ENCODE data around the gene PATJ. TPM values are rescaled to one million over a fixed set of nuclear protein-coding genes. Genes with fewer than 3 reads are reported as not detected.

The PATJ gene
- total RNA-seq, 4 donors from 2014 or later = 24.3 to 36.3 (median 28.8) TPM

DNA sequence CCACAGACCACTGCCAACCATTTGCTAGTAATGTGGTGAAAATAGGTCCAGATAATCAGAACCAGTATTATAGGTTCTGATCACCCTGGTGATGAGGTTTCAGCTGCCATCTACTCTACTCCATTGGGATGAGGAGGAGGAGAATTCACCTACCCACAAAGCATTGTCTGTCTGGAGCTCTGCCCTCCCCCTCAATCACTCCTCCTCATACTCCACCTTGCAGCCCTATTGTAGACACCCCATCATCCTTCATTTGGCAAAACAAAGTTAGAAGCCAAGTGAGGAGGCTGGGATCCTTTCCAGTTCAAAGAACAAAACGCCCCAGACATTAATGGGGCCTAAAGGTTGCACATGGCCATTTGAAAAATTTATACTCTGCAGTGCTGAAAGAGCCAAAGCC lies 295.0 kb downstream of the PATJ start:
- Histone ChIP-seq H3K36me3 (no peaks in the 10 kb centered on the region), H3K4me1 (no peaks in the 10 kb centered on the region), H3K27ac (no peak overlapping the region), H3K4me3 (no peak overlapping the region), H3K27me3 (no peaks in the 10 kb centered on the region), H3K9me3 (no peaks in the 10 kb centered on the region)
- 35 to 58% methylated on average over 1 of the region's 1 CpG for WGBS, 2 donors
- no peak for TF ChIP-seq EP300 (IDR thresholded peaks at IDR 0.05)
- TF ChIP-seq POLR2A (IDR thresholded peaks at IDR 0.05) = no peak
- TF ChIP-seq, protein P1, sequence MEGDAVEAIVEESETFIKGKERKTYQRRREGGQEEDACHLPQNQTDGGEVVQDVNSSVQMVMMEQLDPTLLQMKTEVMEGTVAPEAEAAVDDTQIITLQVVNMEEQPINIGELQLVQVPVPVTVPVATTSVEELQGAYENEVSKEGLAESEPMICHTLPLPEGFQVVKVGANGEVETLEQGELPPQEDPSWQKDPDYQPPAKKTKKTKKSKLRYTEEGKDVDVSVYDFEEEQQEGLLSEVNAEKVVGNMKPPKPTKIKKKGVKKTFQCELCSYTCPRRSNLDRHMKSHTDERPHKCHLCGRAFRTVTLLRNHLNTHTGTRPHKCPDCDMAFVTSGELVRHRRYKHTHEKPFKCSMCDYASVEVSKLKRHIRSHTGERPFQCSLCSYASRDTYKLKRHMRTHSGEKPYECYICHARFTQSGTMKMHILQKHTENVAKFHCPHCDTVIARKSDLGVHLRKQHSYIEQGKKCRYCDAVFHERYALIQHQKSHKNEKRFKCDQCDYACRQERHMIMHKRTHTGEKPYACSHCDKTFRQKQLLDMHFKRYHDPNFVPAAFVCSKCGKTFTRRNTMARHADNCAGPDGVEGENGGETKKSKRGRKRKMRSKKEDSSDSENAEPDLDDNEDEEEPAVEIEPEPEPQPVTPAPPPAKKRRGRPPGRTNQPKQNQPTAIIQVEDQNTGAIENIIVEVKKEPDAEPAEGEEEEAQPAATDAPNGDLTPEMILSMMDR (IDR thresholded peaks at IDR 0.05) = no peak
- DNase-seq (ENCODE audit: low spot score in 2 of 2) = no peak

DNA sequence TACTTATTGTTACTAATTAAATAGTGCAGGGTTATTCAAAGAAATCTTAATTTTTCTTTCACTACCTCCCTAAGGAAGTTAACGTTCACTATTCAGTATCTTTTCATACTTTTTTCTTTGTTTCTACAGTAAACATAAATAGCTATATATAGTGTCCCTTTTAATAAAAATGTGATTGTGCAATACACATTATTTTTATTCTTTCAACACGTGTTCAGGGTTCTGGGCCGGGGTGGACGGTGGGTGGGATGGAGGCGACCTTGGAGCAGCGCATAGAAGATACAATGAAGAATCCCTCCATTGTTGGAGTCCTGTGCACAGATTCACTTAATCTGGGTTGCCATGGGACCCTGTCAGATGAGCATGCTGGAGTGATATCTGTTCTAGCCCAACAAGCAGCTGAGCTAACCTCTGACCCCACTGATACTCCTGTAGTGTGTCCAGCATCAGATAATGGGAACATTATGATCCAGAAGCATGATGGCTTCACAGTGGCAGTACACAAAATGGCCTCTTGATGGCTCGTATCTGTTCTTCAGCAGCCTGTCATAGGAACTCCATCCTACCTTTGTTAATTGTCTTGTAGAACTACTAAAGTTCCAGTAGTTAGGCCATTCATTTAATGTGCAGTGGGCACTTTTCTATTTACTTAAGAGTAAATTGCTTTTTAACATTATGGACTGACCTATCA lies 296.5 kb downstream of the PATJ start:
- no peaks in the 10 kb centered on the region for H3K36me3 ChIP-seq
- WGBS, 2 donors = 58 to 59% methylated on average over 7 of the region's 7 CpGs
- no peak overlapping the region for H3K4me3 ChIP-seq
- no peak overlapping the region for H3K27ac ChIP-seq
- H3K9me3 ChIP-seq = no peaks in the 10 kb centered on the region
- TF ChIP-seq, protein P1 (IDR thresholded peaks at IDR 0.05) = no peak
- TF ChIP-seq POLR2A (IDR thresholded peaks at IDR 0.05) = no peak
- DNase-seq (ENCODE audit: low spot score in 2 of 2) = no peak
- no peaks in the 10 kb centered on the region for H3K4me1 ChIP-seq
- no peaks in the 10 kb centered on the region for H3K27me3 ChIP-seq

DNA sequence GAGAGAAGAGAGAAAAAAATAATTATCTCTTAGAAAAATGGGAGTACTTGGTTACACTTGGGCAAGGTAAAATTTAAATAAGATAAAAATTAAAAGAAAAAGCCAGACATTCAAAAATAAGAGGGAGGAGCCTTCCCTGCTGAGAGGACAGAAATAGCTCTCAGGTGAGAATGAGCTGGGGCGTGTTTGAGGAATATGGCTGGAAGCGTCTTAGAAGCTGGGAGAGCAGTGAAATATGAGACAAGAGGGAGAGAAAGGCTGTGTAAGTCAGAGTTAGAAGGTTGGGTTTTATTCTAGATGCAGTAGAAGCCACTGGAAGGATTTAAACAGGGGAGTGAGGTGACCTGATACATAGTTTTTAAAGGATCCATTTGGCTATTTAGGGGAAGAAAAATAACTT lies 298.2 kb downstream of the PATJ start:
- H3K4me1 ChIP-seq = no peaks in the 10 kb centered on the region
- no peaks in the 10 kb centered on the region for H3K36me3 ChIP-seq
- H3K27me3 ChIP-seq = no peaks in the 10 kb centered on the region
- no peak for TF ChIP-seq EP300 (IDR thresholded peaks at IDR 0.05)
- TF ChIP-seq, protein P1 (IDR thresholded peaks at IDR 0.05) = no peak
- no peak for TF ChIP-seq POLR2A (IDR thresholded peaks at IDR 0.05)
- DNase-seq (ENCODE audit: low spot score in 2 of 2) = no peak
- H3K9me3 ChIP-seq = no peaks in the 10 kb centered on the region
- 47 to 48% methylated on average over 2 of the region's 2 CpGs for WGBS, 2 donors
- no peak overlapping the region for H3K4me3 ChIP-seq
- no peak overlapping the region for H3K27ac ChIP-seq

DNA sequence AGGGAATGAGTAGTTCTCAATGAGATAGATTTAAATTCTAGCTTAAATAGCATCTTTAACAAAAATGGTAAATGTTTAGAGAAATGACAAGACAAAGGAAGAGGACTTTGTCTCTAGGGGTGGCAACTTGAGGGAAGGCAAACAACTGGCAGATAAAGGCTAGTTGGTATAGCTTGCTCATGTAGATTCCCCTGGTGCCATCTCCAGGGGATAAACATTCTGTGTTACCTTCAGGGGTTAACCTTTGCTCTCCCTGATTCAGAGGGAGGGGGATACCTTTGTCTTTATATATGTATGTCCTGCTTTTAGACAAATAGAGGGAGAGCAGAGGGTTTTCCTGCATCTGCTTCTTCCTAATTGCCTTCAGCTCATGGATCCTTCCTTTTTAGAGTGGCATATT lies 298.7 kb downstream of the PATJ start:
- no peak overlapping the region for H3K27ac ChIP-seq
- H3K36me3 ChIP-seq = no peaks in the 10 kb centered on the region
- no peaks in the 10 kb centered on the region for H3K9me3 ChIP-seq
- TF ChIP-seq POLR2A (IDR thresholded peaks at IDR 0.05) (no peak), EP300 (IDR thresholded peaks at IDR 0.05) (no peak)
- TF ChIP-seq, protein P1 (IDR thresholded peaks at IDR 0.05) = no peak
- no peak for DNase-seq (ENCODE audit: low spot score in 2 of 2)
- H3K4me3 ChIP-seq = no peak overlapping the region
- no peaks in the 10 kb centered on the region for H3K4me1 ChIP-seq
- H3K27me3 ChIP-seq = no peaks in the 10 kb centered on the region

DNA sequence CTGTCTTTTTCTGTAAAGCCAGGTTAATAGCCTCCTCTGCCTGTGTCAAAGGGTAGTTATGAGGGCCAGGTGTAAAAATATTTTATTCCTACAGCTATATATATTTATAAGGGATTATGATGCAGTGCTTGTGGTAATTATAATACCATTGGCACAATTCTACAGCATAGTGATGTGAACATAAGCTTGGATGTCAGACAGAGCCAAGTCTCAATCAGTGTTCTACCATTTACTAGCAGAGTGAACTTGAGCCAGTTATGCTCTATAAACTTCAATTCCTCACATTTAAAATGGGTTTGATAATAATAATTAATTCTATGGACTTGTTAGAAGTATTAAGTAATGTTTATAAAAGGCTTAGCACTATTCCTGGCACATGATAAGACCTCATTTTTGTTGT lies 300.9 kb downstream of the PATJ start:
- Histone ChIP-seq H3K36me3 (no peaks in the 10 kb centered on the region), H3K4me3 (no peak overlapping the region), H3K9me3 (no peaks in the 10 kb centered on the region), H3K27me3 (no peaks in the 10 kb centered on the region), H3K27ac (no peak overlapping the region), H3K4me1 (no peaks in the 10 kb centered on the region)
- no peak for TF ChIP-seq EP300 (IDR thresholded peaks at IDR 0.05)
- DNase-seq (ENCODE audit: low spot score in 2 of 2) = no peak

DNA sequence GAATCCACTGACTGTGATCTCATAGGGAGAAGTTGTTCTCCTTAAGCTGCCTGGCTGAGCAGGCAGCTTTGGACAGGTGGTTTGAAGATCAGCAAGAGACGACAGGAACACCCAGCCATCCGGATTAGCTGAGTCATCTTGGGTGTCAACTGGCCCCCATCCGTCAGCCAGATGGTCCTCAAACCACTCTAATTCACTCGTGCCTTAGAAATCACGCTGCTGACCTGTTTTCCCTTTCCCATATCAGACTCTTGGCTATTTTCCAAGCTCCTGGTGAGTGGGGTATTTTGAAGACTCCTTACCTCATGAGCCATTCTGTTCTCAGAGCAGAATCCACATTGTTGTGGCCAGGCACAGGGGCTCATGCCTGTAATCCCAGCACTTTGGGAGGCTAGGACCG lies 303.3 kb downstream of the PATJ start:
- 68 to 74% methylated on average over 6 of the region's 6 CpGs for WGBS, 2 donors
- Histone ChIP-seq H3K9me3 (no peaks in the 10 kb centered on the region), H3K27ac (no peak overlapping the region), H3K27me3 (no peaks in the 10 kb centered on the region), H3K36me3 (no peaks in the 10 kb centered on the region), H3K4me1 (no peaks in the 10 kb centered on the region), H3K4me3 (no peak overlapping the region)
- TF ChIP-seq, protein P1 (IDR thresholded peaks at IDR 0.05) = no peak
- no peak for DNase-seq (ENCODE audit: low spot score in 2 of 2)

All from tibial nerve (tissue), 4 donors.